OCI-LY7 (cell line): ENCODE measurements around the gene NLGN4X.

Experiments used
- EZH2phosphoT487 ChIP-seq: fragments of 200-600 bp; sonication (generic); IDR thresholded peaks from 2 replicates; pipeline ENCODE4 v1.6.1; 2018; ENCODE audit warnings: low read depth, borderline replicate concordance, mild to moderate bottlenecking, mixed run types, antibody characterized with exemption, low read length, moderate library complexity, mixed read lengths
- TF ChIP-seq, protein P1 (sequence below): fragments of 200-600 bp; sonication (generic); conservative IDR thresholded peaks from 2 replicates; pipeline ENCODE4 v1.5.1; 2014; ENCODE audit warnings: mild to moderate bottlenecking, antibody characterized with exemption, low read length, moderate library complexity, mixed read lengths

DNA sequence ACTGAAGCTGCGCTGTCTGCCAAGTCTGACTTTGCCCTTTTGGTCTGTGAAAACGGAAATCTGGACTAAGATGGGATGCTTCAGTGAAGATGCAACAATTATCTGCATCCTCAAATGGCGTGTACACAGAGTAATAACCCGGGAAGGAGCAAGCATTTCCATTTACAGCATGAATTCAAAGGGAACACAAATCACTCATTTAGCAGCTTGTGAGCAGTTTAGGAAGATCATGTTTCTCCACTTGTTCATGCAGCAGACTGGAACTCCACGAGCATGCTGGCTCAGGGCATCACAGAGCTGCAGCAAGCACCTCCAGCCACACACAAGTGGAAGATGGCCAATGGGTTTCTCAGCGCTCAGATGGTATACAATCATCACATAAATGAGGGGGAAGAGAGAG lies 175.5 kb downstream of the NLGN4X start:
- TF ChIP-seq, protein P1, sequence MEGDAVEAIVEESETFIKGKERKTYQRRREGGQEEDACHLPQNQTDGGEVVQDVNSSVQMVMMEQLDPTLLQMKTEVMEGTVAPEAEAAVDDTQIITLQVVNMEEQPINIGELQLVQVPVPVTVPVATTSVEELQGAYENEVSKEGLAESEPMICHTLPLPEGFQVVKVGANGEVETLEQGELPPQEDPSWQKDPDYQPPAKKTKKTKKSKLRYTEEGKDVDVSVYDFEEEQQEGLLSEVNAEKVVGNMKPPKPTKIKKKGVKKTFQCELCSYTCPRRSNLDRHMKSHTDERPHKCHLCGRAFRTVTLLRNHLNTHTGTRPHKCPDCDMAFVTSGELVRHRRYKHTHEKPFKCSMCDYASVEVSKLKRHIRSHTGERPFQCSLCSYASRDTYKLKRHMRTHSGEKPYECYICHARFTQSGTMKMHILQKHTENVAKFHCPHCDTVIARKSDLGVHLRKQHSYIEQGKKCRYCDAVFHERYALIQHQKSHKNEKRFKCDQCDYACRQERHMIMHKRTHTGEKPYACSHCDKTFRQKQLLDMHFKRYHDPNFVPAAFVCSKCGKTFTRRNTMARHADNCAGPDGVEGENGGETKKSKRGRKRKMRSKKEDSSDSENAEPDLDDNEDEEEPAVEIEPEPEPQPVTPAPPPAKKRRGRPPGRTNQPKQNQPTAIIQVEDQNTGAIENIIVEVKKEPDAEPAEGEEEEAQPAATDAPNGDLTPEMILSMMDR = no peak
- no peak for TF ChIP-seq EZH2phosphoT487
